ENCODE data around the gene LSP1. TPM values are rescaled to one million over a fixed set of nuclear protein-coding genes. Genes with fewer than 3 reads are reported as not detected.

LSP1 gene
- total and polyA plus RNA-seq, 2 of the 8 experiments (the other 6 are each of a cell fraction or from before 2014, with no cell fraction given) = 0.03 TPM; not detected in 1

GRCh38 chr11:1854132-1854948 lies 1.5 kb downstream of the LSP1 start:
- no peak for DNase-seq (ENCODE audit: low read depth in 1 of 2, low spot score in 2 of 2)

More at GRCh38 chr11:1854132-1854948, 1.5 kb downstream of the LSP1 start:
- TF ChIP-seq TEAD4 (IDR thresholded peaks at IDR 0.05; ENCODE audit: low read depth, low read length) = no peak
- TF ChIP-seq MAX (IDR thresholded peaks at IDR 0.05) = no peak
- no peak for TF ChIP-seq POLR2AphosphoS5 (IDR thresholded peaks at IDR 0.05; ENCODE audit: low read depth, low read length)
- TF ChIP-seq RFX5 (IDR thresholded peaks at IDR 0.05; ENCODE audit: borderline replicate concordance, low read depth, low read length) = no peak
- TF ChIP-seq KDM1A (IDR thresholded peaks at IDR 0.05; ENCODE audit: borderline replicate concordance, low read length) = no peak
- no peak for TF ChIP-seq ASH2L (IDR thresholded peaks at IDR 0.05; ENCODE audit: low read length)
- TF ChIP-seq NANOG (IDR thresholded peaks at IDR 0.05; ENCODE audit: insufficient read depth, low read depth, low read length, poor library complexity, severe bottlenecking) = no peak
- TF ChIP-seq TAF1 (IDR thresholded peaks at IDR 0.05; ENCODE audit: low read depth, low read length) = no peak
- TF ChIP-seq CREB1 (IDR thresholded peaks at IDR 0.05) = no peak
- no peak for TF ChIP-seq POLR2A (IDR thresholded peaks at IDR 0.05; ENCODE audit: control extremely low read depth in 1 of 2, low read depth in 2 of 2, low read length in 2 of 2)
- Histone ChIP-seq H3K23ac (ENCODE audit: insufficient read length) (no peak overlapping the region), H2AFZ (ENCODE audit: low read length) (no peak overlapping the region), H3K27ac (ENCODE audit: low read depth, low read length) (no peak overlapping the region), H3K4me2 (ENCODE audit: insufficient read depth in 1 of 2, low read depth in 2 of 2, low read length in 2 of 2) (no peak overlapping the region), H4K5ac (ENCODE audit: insufficient read length, low read depth, low read length) (no peak overlapping the region), H2BK12ac (ENCODE audit: low read depth, low read length) (no peak overlapping the region), H3K4ac (replicated peaks; ENCODE audit: insufficient read length, low read depth, low read length) (no peak overlapping the region), H3K9me3 (ENCODE audit: insufficient read depth in 2 of 2, low read depth in 1 of 2, low read length in 1 of 2) (no peaks in the 10 kb centered on the region), H2BK20ac (ENCODE audit: low read length) (no peak overlapping the region), H3K79me2 (ENCODE audit: control insufficient read depth in 1 of 2, insufficient read depth in 2 of 2, low read length in 2 of 2) (no peaks in the 10 kb centered on the region), H3K36me3 (ENCODE audit: control insufficient read depth in 2 of 4, insufficient read depth in 4 of 4, low read length in 3 of 4) (no peaks in the 10 kb centered on the region), H3K4me1 (replicated peaks in 1 of 4; ENCODE audit: control insufficient read depth in 3 of 4, insufficient read depth in 4 of 4, low read length in 3 of 4) (0 out of 7 replicates have a peak, but pooled peaks cover 0 to 3% (median 0%) of the 10 kb centered on the region in 4 experiments), H3K79me1 (ENCODE audit: low read depth, low read length) (no peaks in the 10 kb centered on the region), H4K20me1 (replicated peaks in 1 of 2; ENCODE audit: control insufficient read depth in 1 of 2, insufficient read depth in 2 of 2, low read length in 2 of 2) (no peaks in the 10 kb centered on the region), H2BK120ac (replicated peaks; ENCODE audit: low read depth, low read length) (no peak overlapping the region), H4K91ac (replicated peaks; ENCODE audit: insufficient read length, low read length) (no peak overlapping the region), H3K23me2 (ENCODE audit: low read depth, low read length) (no peaks in the 10 kb centered on the region), H3K56ac (replicated peaks; ENCODE audit: insufficient read length, low read depth, low read length) (no peak overlapping the region), H3K4me3 (ENCODE audit: extremely low read depth in 1 of 4, insufficient read depth in 2 of 4, low read depth in 3 of 4, low read length in 4 of 4) (no peak overlapping the region), H3K14ac (ENCODE audit: insufficient read length) (no peak overlapping the region), H4K8ac (ENCODE audit: extremely low read depth, insufficient read depth, low read length) (peak overlapping the region; percentile 25), H3K18ac (ENCODE audit: extremely low read depth, low read length) (no peak overlapping the region), H3K9ac (replicated peaks in 1 of 4; ENCODE audit: extremely low read depth in 1 of 4, low read depth in 3 of 4, low read length in 3 of 4) (no peak overlapping the region), H3K27me3 (replicated peaks in 1 of 4; ENCODE audit: control insufficient read depth in 3 of 4, extremely low read depth in 1 of 4, insufficient read depth in 3 of 4, low read length in 3 of 4) (no peaks in the 10 kb centered on the region; a peak in 1 of 7 replicates), H2BK15ac (ENCODE audit: low read length) (no peak overlapping the region), H2BK5ac (ENCODE audit: low read depth, low read length) (no peak overlapping the region), H2AK5ac (ENCODE audit: low read depth, low read length) (no peak overlapping the region)
- WGBS, 2 experiments (ENCODE audit: extremely low coverage in 1 of 2, insufficient coverage in 1 of 2, insufficient read length in 1 of 2, insufficient replicate concordance in 2 of 2, low coverage in 1 of 2, low lambda C conversion rate in 2 of 2, missing lambda C conversion rate in 1 of 2) = 85% methylated on average over 21 of the region's 27 CpGs; no CpG with 5 or more reads in 1 of the 2 experiments
- CTCF ChIA-PET (ENCODE audit: partially characterized antibody) = interaction anchor here (0.6 to 15.7 kb wide), 10 partner anchors 13 to 299 kb away, joined by 3 to 232 read pairs (median 6); no protein-coding TSS in a partner anchor
- FAIRE-seq = no peak
- POLR2A ChIA-PET (ENCODE audit: partially characterized antibody) = no interaction called here

Data from H1 (cell line).